GM12865 (cell line): Measurements from ENCODE around the gene ANKRD28.

ENCODE experiments used
- DNase-seq: peaks from one replicate; pipeline ENCODE4 v3.0.0; 2010; ENCODE audit warnings: low read depth
- H3K4me3 ChIP-seq: 2 replicates; pipeline ENCODE4 v1.5.1; 2011; ENCODE audit warnings: mild to moderate bottlenecking, low read depth, low read length, control low read depth
- TF ChIP-seq, protein P1 (sequence below): IDR thresholded peaks from 2 replicates; pipeline ENCODE4 v1.5.1; 2011; ENCODE audit warnings: low read length, control low read depth, low read depth, inconsistent platforms; ENCODE audit not compliant: insufficient read depth; ENCODE audit errors: missing control alignments

ANKRD28 gene

DNA sequence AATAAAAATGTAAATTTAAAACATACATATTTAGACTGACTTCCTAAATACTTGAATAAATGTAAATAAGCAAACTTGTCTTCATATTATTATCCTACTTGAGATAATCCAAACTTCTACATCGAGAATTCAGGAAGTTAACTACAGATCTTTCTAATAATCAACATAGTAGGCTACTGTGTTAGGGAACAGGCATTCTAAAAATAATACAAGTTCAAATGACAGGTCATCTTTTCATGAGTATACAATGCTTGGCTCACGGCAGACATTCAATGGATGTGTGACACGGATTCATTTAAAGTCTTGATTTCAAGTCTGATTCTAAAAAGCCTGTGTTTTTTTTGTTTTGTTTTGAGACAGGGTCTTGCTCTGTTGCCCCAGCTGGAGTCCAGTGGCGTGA lies 107.5 kb downstream of the ANKRD28 start:
- TF ChIP-seq, protein P1, sequence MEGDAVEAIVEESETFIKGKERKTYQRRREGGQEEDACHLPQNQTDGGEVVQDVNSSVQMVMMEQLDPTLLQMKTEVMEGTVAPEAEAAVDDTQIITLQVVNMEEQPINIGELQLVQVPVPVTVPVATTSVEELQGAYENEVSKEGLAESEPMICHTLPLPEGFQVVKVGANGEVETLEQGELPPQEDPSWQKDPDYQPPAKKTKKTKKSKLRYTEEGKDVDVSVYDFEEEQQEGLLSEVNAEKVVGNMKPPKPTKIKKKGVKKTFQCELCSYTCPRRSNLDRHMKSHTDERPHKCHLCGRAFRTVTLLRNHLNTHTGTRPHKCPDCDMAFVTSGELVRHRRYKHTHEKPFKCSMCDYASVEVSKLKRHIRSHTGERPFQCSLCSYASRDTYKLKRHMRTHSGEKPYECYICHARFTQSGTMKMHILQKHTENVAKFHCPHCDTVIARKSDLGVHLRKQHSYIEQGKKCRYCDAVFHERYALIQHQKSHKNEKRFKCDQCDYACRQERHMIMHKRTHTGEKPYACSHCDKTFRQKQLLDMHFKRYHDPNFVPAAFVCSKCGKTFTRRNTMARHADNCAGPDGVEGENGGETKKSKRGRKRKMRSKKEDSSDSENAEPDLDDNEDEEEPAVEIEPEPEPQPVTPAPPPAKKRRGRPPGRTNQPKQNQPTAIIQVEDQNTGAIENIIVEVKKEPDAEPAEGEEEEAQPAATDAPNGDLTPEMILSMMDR: no peak
- no peak for DNase-seq
- H3K4me3 ChIP-seq: no peak overlapping the region

DNA sequence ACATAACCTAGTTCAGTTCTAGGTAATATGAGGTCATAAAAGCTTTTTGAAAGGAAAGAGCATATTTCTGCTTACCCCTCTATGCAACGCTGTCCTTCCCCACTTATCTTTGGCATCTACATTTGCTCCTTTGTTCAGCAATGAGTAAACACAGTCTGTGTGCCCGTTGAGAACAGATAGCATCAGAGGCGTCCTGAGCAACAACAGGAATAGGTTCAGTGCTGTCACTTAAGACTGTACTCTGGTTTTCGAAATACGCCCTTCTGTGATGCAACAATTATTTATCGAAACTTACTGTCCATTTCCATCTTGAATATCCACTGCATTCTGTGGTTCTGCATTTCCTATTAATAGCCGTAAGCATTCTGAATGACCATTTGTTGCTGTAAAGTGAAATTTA lies 111.9 kb downstream of the ANKRD28 start:
- no peak for DNase-seq
- no peak overlapping the region for H3K4me3 ChIP-seq
- TF ChIP-seq, protein P1: no peak

DNA sequence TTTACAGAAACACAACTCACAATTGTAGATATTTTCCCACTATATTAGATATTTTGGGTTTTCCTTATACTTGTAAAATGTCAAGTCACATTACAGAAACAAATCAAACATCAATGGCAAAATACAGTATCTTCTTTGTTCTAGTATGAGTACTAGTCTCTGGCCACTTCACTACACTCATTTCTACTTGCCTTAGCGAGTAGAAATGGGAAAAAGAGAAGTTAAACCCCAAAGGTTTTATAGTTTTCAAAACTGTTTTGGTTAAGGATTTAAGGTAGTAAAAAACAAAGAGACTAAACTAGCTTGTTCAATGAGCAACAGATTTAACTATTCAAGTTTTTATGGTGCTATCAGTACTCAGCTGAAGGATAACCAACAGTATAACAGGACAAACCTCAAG lies 114.5 kb downstream of the ANKRD28 start:
- TF ChIP-seq, protein P1: no peak
- no peak for DNase-seq
- no peak overlapping the region for H3K4me3 ChIP-seq

DNA sequence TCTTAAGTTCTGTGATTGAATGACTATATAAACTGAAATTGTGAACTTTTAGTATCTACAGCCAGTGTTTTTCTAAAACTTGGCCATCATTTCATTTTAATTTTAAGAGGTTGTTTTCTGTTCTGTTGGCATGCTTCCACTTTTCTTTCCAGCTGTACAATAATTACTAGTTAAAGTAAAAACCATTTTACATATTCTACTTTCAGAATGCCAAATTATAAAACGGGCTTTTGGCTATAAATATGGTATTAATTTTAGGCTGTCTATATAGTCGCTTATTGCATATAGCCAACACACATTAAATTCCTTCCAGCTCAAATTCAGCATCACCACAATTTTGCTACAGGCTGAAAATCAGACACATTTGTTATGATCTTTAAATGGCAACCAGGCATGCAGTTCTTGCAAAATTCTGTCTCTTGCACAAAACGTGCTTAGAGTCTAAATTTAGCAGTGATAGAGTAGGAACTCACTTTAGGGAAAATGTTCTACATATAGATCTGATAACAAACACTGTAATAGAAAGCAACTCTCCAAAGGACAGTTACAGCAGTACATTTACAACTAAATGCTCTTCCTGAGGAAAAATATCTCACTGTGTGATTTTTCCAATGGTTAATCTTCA lies 115.1 kb downstream of the ANKRD28 start:
- H3K4me3 ChIP-seq: no peak overlapping the region
- no peak for DNase-seq
- TF ChIP-seq, protein P1: no peak

DNA sequence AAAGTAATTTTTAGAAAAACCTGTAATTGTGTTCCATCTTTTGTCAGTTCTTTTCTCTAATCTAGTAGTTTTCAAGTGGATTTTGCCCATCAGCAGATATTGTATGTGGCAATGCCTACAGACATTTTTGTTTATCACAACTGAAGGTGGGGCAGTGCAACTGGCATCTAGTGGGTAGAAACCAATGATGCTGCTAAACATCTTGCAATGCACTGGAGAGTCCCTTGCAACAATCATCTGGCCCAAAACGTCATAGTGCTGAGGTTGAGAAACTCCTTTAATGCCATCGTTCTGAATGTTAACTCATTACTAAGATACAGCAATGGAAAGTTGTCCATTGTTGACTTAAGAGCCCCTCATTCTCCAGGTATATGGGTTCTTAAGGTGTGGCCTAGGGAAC lies 116.1 kb downstream of the ANKRD28 start:
- no peak overlapping the region for H3K4me3 ChIP-seq
- DNase-seq: no peak
- TF ChIP-seq, protein P1: no peak

DNA sequence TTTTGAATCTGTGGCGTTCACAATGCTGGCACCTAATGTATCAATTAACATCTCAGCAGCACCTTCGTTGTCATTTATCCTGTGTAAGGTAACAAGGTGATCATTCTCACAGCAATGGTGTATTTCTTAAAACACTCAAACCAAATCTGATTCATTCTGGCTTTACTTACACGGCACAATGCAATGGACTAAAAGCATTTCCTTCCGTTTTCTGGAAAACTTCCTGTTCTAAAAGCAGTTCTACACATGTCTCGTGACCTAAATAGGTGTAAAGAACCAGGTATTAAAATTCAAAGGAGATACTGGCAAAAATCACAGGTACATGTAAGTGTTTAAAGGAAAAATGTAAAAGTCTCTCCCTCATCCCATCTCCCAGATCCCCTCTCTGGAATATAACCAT lies 118.5 kb downstream of the ANKRD28 start:
- DNase-seq: no peak
- TF ChIP-seq, protein P1: no peak
- H3K4me3 ChIP-seq: no peak overlapping the region

DNA sequence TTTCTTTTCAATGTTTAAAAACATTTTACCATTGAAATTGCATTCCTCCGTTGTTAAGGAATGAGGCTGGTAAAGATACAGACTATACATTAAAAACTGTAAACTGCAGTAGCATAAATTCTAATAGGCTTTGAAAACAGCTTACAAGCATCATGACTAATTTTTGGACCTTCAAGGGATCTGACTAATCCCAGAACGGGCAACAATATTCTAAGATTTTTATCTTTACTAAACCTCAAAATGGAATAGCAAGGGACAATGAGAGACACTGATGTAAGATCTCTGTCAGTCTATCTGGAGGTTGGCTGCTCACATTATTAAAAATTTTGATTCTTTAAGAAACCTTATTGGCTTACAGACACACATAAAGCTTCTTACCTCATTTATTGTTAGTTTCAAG lies 121.5 kb downstream of the ANKRD28 start:
- TF ChIP-seq, protein P1: no peak
- H3K4me3 ChIP-seq: no peak overlapping the region
- DNase-seq: no peak
